ENCODE data around the gene SCNN1A.

GRCh38 chr12:6301721-6302120 is 73.6 kb downstream of the SCNN1A start:
- TF ChIP-seq ZNF274 (IDR thresholded peaks at IDR 0.05; ENCODE audit: low read depth, low read length) (no peak), YY1 (IDR thresholded peaks at IDR 0.05; ENCODE audit: insufficient read depth, insufficient read length) (no peak)

All from NT2/D1 (cell line).